Mucosa of descending colon (tissue), 3 donors: ENCODE results near the gene SLC43A1. TPM values are rescaled to one million over a fixed set of nuclear protein-coding genes. Genes with fewer than 3 reads are reported as not detected.
A peak's percentile ranks its signal among the peaks of the same experiment; 100 is the strongest.

ENCODE experiments used
- ATAC-seq: fragments of 200-7000 bp; cut with Tn5 transposase; one replicate; pipeline ENCODE4 v1.9.1; 2020; ENCODE audit warnings: mild to moderate bottlenecking, moderate library complexity
- DNase-seq, 3 donors: peaks; one replicate each; pipeline ENCODE4 v3.0.0-alpha.2; 2020
- H3K36me3 ChIP-seq: fragments of 200-600 bp; one replicate; pipeline ENCODE4 v1.8.0; 2021; ENCODE audit warnings: low read depth, mild to moderate bottlenecking
- H3K4me1 ChIP-seq: fragments of 200-600 bp; one replicate; pipeline ENCODE4 v1.8.0; 2021; ENCODE audit warnings: low read depth, mild to moderate bottlenecking
- H3K4me3 ChIP-seq: fragments of 200-600 bp; one replicate; pipeline ENCODE4 v1.8.0; 2021; ENCODE audit warnings: mild to moderate bottlenecking
- H3K9me3 ChIP-seq: fragments of 200-600 bp; one replicate; pipeline ENCODE4 v1.8.0; 2021; ENCODE audit warnings: mild to moderate bottlenecking
- intact Hi-C, 2 donors: fragments of 100-400 bp; cut with DNase I in 1 of 2; cut with micrococcal nuclease in 1 of 2; formaldehyde crosslinking; loops; one replicate each; pipeline versions ENCODE4 v1.11.0 to v1.11.1; 2022; cut with DNase I, micrococcal nuclease
- total RNA-seq, 3 donors: library from RNA; stranded (reverse); fragmentation: NEBNext Ultra II Directional in 2 of 3; extraction: Animal tissue kit (Norgen Biotek cat#: 25700) in 2 of 3; gene quantifications; one replicate each; pipeline versions ENCODE4 v1.2.1 to v1.2.4, GENCODE V29; 2021 to 2023
- TF ChIP-seq, protein P1 (sequence below): fragments of 200-600 bp; IDR thresholded peaks from one replicate; pipeline ENCODE4 v1.8.0; 2022; ENCODE audit warnings: antibody characterized with exemption, mild to moderate bottlenecking
- donor health status: DM: no; HTN: no; CAD: no; lungs with moderate emphysema.
- donor health status: DM: no; HTN: no; CAD: no.
- donor health status: DM: no; HTN: yes; CAD: no.

Gene SLC43A1
- total RNA-seq, 3 donors from 2014 or later: 8.3 to 22.6 (median 9.9) TPM

DNA sequence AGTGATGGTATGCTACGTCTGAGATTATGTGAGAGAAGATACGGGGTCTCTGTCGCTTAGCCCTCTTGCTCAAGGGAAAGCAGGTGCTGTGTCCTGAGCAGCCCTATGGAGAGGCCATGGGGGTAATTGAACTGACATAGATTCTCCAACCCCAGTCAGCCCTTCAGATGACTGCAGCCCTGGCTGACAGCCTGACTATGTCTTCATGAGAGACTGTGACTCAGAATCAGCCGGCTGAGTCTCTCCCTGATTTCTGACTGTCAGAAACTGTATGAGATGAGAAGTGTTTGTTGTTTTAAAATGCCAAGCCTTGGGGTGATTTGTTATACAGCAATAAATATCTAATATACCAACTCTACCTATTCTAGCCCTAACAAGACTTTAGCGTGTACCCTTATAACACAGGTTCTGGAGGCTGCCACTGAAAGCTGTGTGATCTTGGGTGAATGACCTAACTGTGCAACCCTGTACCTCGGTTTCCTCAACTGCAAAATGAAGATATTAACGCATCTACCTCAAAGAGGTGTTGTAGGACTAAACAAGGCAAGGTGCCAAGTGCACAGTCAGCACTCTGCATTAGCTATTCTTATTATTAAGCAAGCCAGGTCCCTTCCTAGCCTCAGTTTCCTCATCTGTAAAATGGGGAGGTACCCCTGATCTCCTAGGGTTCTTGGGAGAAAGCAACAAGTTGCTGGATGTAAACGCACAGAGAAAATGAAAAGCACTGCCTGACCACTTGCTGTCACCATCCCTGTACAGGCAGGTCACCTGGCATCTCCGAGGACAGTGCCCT lies 24.9 kb downstream of the SLC43A1 start:
- DNase-seq (no peak), ATAC-seq (no peak)
- Histone ChIP-seq H3K36me3 (no peaks in the 10 kb centered on the region), H3K4me3 (no peak overlapping the region), H3K4me1 (no peaks in the 10 kb centered on the region), H3K9me3 (no peaks in the 10 kb centered on the region)
- intact Hi-C loops: loop anchor here (5.0 kb wide), 1 partner anchor 37 kb away; no protein-coding TSS in a partner anchor
- TF ChIP-seq, protein P1, sequence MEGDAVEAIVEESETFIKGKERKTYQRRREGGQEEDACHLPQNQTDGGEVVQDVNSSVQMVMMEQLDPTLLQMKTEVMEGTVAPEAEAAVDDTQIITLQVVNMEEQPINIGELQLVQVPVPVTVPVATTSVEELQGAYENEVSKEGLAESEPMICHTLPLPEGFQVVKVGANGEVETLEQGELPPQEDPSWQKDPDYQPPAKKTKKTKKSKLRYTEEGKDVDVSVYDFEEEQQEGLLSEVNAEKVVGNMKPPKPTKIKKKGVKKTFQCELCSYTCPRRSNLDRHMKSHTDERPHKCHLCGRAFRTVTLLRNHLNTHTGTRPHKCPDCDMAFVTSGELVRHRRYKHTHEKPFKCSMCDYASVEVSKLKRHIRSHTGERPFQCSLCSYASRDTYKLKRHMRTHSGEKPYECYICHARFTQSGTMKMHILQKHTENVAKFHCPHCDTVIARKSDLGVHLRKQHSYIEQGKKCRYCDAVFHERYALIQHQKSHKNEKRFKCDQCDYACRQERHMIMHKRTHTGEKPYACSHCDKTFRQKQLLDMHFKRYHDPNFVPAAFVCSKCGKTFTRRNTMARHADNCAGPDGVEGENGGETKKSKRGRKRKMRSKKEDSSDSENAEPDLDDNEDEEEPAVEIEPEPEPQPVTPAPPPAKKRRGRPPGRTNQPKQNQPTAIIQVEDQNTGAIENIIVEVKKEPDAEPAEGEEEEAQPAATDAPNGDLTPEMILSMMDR: no peak

DNA sequence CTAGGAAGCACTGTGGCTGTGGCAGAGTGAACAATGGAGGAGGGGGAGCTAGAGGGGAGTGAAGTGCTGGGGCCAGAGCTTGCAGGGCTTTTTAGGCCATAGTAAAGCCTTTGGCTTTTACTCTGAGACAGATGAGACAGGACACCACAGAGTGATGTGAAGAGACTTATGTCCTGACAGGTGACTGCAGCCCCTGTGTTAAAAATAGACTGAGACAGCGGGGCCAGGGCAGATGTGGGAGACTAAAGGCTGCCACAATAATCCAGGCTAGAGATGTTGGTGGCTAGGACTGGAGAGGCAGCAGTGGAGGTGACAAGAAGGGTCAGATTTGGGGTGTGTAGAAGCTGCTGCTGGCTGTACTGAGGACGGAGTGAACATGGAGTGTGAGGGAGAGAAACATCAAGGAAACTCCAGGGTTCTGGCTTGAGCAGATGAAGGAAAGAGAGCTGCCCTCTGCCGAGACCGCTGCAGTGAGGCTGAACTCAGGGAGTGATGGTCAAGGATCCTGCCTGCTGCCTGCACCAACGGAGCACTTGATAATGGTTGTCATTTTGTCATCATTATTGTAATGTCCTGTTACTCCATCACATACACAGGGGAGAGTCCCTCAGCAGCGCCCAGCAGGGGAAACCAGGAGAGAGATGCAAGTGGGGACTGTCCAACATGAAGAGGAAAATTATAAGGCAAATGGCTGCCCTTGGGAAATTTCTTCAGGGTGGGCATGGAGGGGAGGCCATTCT lies 27.4 kb downstream of the SLC43A1 start:
- Histone ChIP-seq H3K9me3 (no peaks in the 10 kb centered on the region), H3K36me3 (no peaks in the 10 kb centered on the region), H3K4me3 (no peak overlapping the region), H3K4me1 (peaks cover 2% of the 10 kb centered on the region)
- DNase-seq: no peak
- TF ChIP-seq, protein P1: no peak
- intact Hi-C loops: no loop called here
- no peak for ATAC-seq

DNA sequence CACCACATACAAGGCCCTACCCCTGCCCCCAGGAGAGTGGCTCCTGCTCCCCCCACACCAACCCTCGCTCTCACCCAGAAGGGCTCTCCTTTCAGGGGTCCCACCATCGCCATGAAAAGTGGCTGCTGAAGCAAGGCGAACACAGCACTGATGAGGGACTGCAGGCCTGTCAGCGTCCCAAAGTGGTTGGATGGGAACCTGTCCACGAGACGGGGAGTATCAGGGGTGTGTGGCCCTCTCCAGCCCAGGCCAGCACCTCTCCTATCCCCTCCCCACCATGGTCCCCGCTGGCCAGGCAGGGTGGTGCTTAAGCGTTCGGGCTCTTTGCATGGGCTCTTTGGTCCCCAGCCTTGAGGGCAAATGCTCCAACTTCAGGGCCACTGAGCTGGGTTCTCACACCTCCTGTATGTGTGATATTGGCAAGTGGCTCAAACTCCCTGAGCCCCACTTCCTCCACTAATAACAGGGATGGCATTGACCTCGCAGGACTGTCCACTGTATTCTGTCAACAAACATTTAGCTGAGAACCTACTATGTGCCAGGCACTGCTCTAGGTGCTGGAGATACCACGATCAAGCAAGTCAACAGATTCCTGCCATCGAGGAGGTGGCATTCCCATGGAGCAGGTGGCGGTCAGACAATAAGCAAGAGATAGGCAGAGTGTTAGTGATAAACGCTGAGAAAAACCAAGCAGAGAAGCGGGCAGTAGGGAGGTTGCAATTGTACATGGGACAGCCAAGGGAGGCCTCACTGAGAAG lies 28.3 kb downstream of the SLC43A1 start:
- TF ChIP-seq, protein P1: no peak
- no peaks in the 10 kb centered on the region for H3K9me3 ChIP-seq
- H3K4me3 ChIP-seq: no peak overlapping the region
- no peak for DNase-seq
- H3K4me1 ChIP-seq: peaks cover 9% of the 10 kb centered on the region
- H3K36me3 ChIP-seq: no peaks in the 10 kb centered on the region
- intact Hi-C loops: no loop called here
- ATAC-seq: no peak

DNA sequence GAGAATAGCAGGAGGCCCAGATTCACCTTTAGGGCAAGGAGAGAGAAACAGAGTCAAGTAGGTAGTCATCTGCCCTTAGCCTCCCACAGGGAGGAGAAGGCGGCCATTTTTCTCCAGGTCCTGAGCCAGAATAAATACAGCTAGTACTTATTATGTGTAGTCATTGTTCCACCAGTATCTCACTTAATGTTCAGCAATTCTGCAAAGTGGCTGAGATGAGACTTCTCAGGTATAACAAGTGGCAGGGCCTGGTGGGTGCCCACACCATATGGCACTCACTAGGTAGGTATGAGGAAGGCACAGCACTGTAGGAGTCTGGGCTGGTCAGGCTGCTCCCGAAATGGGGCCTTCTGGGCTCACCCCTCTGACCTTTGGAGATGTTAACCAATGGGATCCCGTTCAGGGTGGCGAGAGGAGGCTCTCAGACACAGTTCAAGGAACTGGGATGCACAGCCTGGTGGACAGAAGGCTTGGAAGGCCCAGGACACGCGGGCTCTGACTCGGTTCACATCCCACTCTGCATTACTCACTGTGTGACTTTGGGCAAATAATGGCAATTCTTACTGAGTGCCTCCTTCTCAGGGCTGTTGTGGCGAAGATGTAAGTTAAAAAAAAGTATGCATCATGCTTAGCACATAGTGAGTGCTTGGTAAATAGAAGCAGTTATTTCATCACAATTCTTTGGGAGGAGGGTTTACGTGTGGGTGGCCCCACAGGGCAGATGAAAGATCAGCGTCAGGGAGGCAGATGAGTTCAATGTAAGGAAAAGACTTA lies 30.1 kb downstream of the SLC43A1 start:
- H3K9me3 ChIP-seq: no peaks in the 10 kb centered on the region
- peaks cover 9% of the 10 kb centered on the region for H3K4me1 ChIP-seq
- intact Hi-C loops: no loop called here
- no peak overlapping the region for H3K4me3 ChIP-seq
- no peak for ATAC-seq
- TF ChIP-seq, protein P1: no peak
- H3K36me3 ChIP-seq: no peaks in the 10 kb centered on the region
- peak in 1 of 3 donors; percentile 10 for DNase-seq

DNA sequence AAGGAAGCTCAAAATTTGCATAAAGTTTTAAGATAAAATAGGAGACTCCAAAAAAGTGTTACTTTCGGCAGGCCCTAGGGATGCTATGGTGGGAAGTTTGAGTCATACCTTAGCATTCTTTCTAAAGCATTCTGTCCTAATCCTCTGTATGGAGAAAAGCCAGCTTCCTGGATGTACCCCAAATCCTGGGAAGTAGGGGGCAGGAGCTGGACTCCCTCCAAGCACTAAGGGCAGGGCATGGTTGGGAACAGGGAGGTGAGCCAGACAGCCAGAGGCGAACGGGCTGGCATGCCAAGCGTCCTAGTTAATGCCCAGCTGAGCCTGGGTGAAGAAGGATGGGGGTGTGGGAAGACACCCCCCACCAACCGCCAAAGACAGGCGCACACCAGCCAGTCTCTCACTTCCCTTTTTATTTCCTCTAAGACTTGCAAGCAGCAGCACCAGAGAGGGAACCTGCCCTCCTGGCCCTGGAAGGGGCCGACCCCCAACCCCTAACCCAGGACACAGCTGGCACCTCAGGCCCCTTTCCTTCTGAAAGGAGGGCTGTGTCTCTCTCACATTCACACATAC lies 31.3 kb downstream of the SLC43A1 start:
- TF ChIP-seq, protein P1: no peak
- intact Hi-C loops: no loop called here
- no peaks in the 10 kb centered on the region for H3K9me3 ChIP-seq
- H3K36me3 ChIP-seq: no peaks in the 10 kb centered on the region
- no peak overlapping the region for H3K4me3 ChIP-seq
- peaks cover 9% of the 10 kb centered on the region for H3K4me1 ChIP-seq
- ATAC-seq (no peak), DNase-seq (no peak)
